Transverse colon (tissue), 4 donors: ENCODE data around the gene FAM53A. TPM values are rescaled to one million over a fixed set of nuclear protein-coding genes. Genes with fewer than 3 reads are reported as not detected.
A peak's percentile ranks its signal among the peaks of the same experiment; 100 is the strongest.

Experiments used
- DNase-seq: peaks from one replicate; pipeline ENCODE4 v3.0.0-alpha.2; 2019
- H3K27ac ChIP-seq, 4 donors: fragments of 200-600 bp; sonication (generic); 2 replicates each; pipeline ENCODE4 v1.5.1; 2016 to 2018; ENCODE audit warnings: inconsistent platforms in 4 of 4
- H3K27me3 ChIP-seq: fragments of 200-600 bp; sonication (generic); 2 replicates; pipeline ENCODE4 v1.5.1; 2017; ENCODE audit warnings: inconsistent platforms
- H3K36me3 ChIP-seq, 4 donors: fragments of 200-600 bp; sonication (generic); 2 replicates each; pipeline ENCODE4 v1.5.1; 2017 to 2019; ENCODE audit warnings: inconsistent platforms in 4 of 4
- H3K4me1 ChIP-seq, 4 donors: fragments of 200-600 bp; sonication (generic); 2 replicates each; pipeline ENCODE4 v1.5.1; 2017 to 2020; ENCODE audit warnings: inconsistent platforms in 4 of 4
- H3K4me3 ChIP-seq, 4 donors: fragments of 200-600 bp; sonication (generic); 1 replicate in 1 of 4; 2 replicates in 3 of 4; pipeline versions ENCODE4 v1.5.1 to v1.6.1; 2017 to 2019; ENCODE audit warnings: inconsistent platforms in 4 of 4
- H3K9me3 ChIP-seq, 2 donors: fragments of 200-600 bp; sonication (generic); 2 replicates each; pipeline ENCODE4 v1.5.1; 2017 to 2019; ENCODE audit warnings: inconsistent platforms in 2 of 2
- CTCF ChIP-seq, 5 experiments: fragments of 200-600 bp in 3 of 5; fragments of 450-650 bp in 2 of 5; sonication (generic) in 3 of 5; IDR thresholded peaks; 1 replicate in 2 of 5; 2 replicates in 3 of 5; pipeline ENCODE4 v1.5.1; 2016 to 2017; ENCODE audit warnings: antibody characterized with exemption in 5 of 5, inconsistent platforms in 3 of 5, mild to moderate bottlenecking in 2 of 5, moderate library complexity in 1 of 5
- EP300 ChIP-seq: sonication (generic); formaldehyde crosslinking; IDR thresholded peaks from one replicate; pipeline ENCODE4 v1.6.1; 2017; ENCODE audit warnings: antibody characterized with exemption, low read depth
- POLR2A ChIP-seq: fragments of 450-650 bp; IDR thresholded peaks from one replicate; pipeline ENCODE4 v1.6.1; 2016; ENCODE audit warnings: antibody characterized with exemption, mild to moderate bottlenecking, moderate library complexity
- POLR2AphosphoS5 ChIP-seq, 3 donors: sonication (generic); formaldehyde crosslinking; IDR thresholded peaks; one replicate each; pipeline ENCODE4 v1.6.1; 2016; ENCODE audit warnings: antibody characterized with exemption in 3 of 3
- WGBS, 2 donors: methylation state at CpG; one replicate each; pipeline ENCODE4 v1.1.5; 2018; ENCODE audit warnings: low coverage in 1 of 2; 5-methylcytosine and 5-hydroxymethylcytosine counted together
- in situ Hi-C, 4 donors: fragments of 200-750 bp; cut with MboI; loops; one replicate each; pipeline versions ENCODE4 v1.15.0 to v1.15.1; 2017; ENCODE audit warnings: low sequenced_read_pairs in 3 of 4, low pct_ligation_motif_present in 1 of 4, low pct_unique_long_range_greater_than_20kb in 1 of 4
- intact Hi-C: fragments of 100-400 bp; cut with DNase I; formaldehyde crosslinking; loops from one replicate; pipeline ENCODE4 v1.15.1; 2023; ENCODE audit warnings: low total_unique reads
- total RNA-seq, 4 donors: library from RNA; depleted of rRNA; stranded (reverse); fragments of >200 nt; gene quantifications; one replicate each; pipeline ENCODE4 v1.1.0, GENCODE V29; 2016

The FAM53A gene
- total RNA-seq, 4 donors from 2014 or later = 1.4 to 32.9 (median 2.7) TPM

- in situ Hi-C loops = no loop called here
- peak overlapping the region; percentile 69 to 98 (median 91) for H3K4me3 ChIP-seq
- WGBS, 2 donors = 6 to 13% methylated on average over 10 to 22 of the region's 22 CpGs
- H3K36me3 ChIP-seq = no peaks in the 10 kb centered on the region
- peak overlapping the region; percentile 98 to 100 (median 99) for H3K27ac ChIP-seq
- H3K9me3 ChIP-seq = no peaks in the 10 kb centered on the region
- no peak for DNase-seq
- TF ChIP-seq EP300 (no peak), POLR2AphosphoS5 (IDR thresholded peaks at IDR 0.05) (no peak), CTCF (IDR thresholded peaks at IDR 0.05) (no peak), POLR2A (no peak)
- peaks cover 18 to 43% (median 35%) of the 10 kb centered on the region in 4 donors for H3K4me1 ChIP-seq
- no peaks in the 10 kb centered on the region for H3K27me3 ChIP-seq
- intact Hi-C loops = no loop called here
Measured at GRCh38 chr4:1711055-1711570, 27.0 kb upstream of the FAM53A start.

GRCh38 chr4:1708581-1708980, 24.5 kb upstream of the FAM53A start:
- in situ Hi-C loops (no loop called here), intact Hi-C loops (no loop called here)
- DNase-seq = no peak
- H3K36me3 ChIP-seq = no peaks in the 10 kb centered on the region
- TF ChIP-seq POLR2A = no peak
- TF ChIP-seq EP300 = no peak
- TF ChIP-seq POLR2AphosphoS5 (IDR thresholded peaks at IDR 0.05) = no peak
- TF ChIP-seq CTCF (IDR thresholded peaks at IDR 0.05) = no peak
- H3K4me1 ChIP-seq = peaks cover 11 to 28% (median 21%) of the 10 kb centered on the region in 4 donors
- 30 to 43% methylated on average over 1 of the region's 1 CpG for WGBS, 2 donors
- H3K4me3 ChIP-seq = no peak overlapping the region
- H3K9me3 ChIP-seq = no peaks in the 10 kb centered on the region
- no peaks in the 10 kb centered on the region for H3K27me3 ChIP-seq
- H3K27ac ChIP-seq = no peak overlapping the region

GRCh38 chr4:1706358-1706757, 22.2 kb upstream of the FAM53A start:
- Histone ChIP-seq H3K27ac (no peak overlapping the region), H3K9me3 (no peaks in the 10 kb centered on the region), H3K27me3 (no peaks in the 10 kb centered on the region), H3K36me3 (peaks cover 0 to 8% (median 0%) of the 10 kb centered on the region in 4 donors), H3K4me3 (no peak overlapping the region), H3K4me1 (peaks cover 6 to 17% (median 15%) of the 10 kb centered on the region in 4 donors)
- DNase-seq = no peak
- 93% methylated on average over 6 of the region's 6 CpGs; no CpG with 5 or more reads in 1 of the 2 donors for WGBS, 2 donors
- intact Hi-C loops = no loop called here
- in situ Hi-C loops = no loop called here
- TF ChIP-seq CTCF (IDR thresholded peaks at IDR 0.05) = no peak
- TF ChIP-seq EP300 = no peak
- no peak for TF ChIP-seq POLR2AphosphoS5 (IDR thresholded peaks at IDR 0.05)
- no peak for TF ChIP-seq POLR2A

GRCh38 chr4:1705732-1706131, 21.6 kb upstream of the FAM53A start:
- in situ Hi-C loops (no loop called here), intact Hi-C loops (no loop called here)
- H3K4me3 ChIP-seq = no peak overlapping the region
- H3K36me3 ChIP-seq = peaks cover 0 to 8% (median 0%) of the 10 kb centered on the region in 4 donors
- WGBS, 2 donors = 83 to 96% methylated on average over 1 to 6 of the region's 6 CpGs
- no peaks in the 10 kb centered on the region for H3K9me3 ChIP-seq
- no peak overlapping the region for H3K27ac ChIP-seq
- peaks cover 5 to 11% (median 9%) of the 10 kb centered on the region in 4 donors for H3K4me1 ChIP-seq
- DNase-seq = no peak
- H3K27me3 ChIP-seq = no peaks in the 10 kb centered on the region
- no peak for TF ChIP-seq EP300
- TF ChIP-seq CTCF (IDR thresholded peaks at IDR 0.05) = no peak
- no peak for TF ChIP-seq POLR2AphosphoS5 (IDR thresholded peaks at IDR 0.05)
- TF ChIP-seq POLR2A = no peak
